ENCODE results near the gene ALOX5AP. TPM values are rescaled to one million over a fixed set of nuclear protein-coding genes. Genes with fewer than 3 reads are reported as not detected.

The ALOX5AP gene
- polyA plus RNA-seq, 3 donors, result 84.4 to 269 (median 220) TPM

- intact Hi-C loops (cut with micrococcal nuclease), result loop anchor here in 1 of 2 donors (5.0 kb wide), 1 partner anchor 47 kb away; no protein-coding TSS in a partner anchor
- Histone ChIP-seq H2AFZ (ENCODE audit: insufficient read depth, low read depth, low read length, poor library complexity, severe bottlenecking) (no peak overlapping the region), H3K4me1 (ENCODE audit: control insufficient read depth in 1 of 2, insufficient read depth in 2 of 2, low read length in 2 of 2) (peaks cover 72 to 86% of the 10 kb centered on the region in 2 donors), H3K9ac (ENCODE audit: insufficient read depth, low read length, poor library complexity, severe bottlenecking) (no peak overlapping the region), H3K27ac (ENCODE audit: low read depth in 1 of 2, low read length in 2 of 2) (peak overlapping the region in 1 of 2 donors; percentile 42), H3K4me2 (replicated peaks; ENCODE audit: extremely low read depth, low read length, poor library complexity, severe bottlenecking) (peak overlapping the region; percentile 6), H3K4me3 (replicated peaks in 1 of 3; ENCODE audit: low read depth in 2 of 3, low read length in 3 of 3) (peak overlapping the region in 1 of 3 experiments; percentile 1), H3K27me3 (ENCODE audit: control insufficient read depth in 2 of 2, insufficient read depth in 2 of 2, low read length in 2 of 2) (peaks cover 38 to 50% of the 10 kb centered on the region in 2 donors), H3K9me3 (replicated peaks in 1 of 2; ENCODE audit: control insufficient read depth in 1 of 2, insufficient read depth in 1 of 2, low read length in 2 of 2) (no peaks in the 10 kb centered on the region), H3K36me3 (replicated peaks in 1 of 2; ENCODE audit: control insufficient read depth in 1 of 2, insufficient read depth in 2 of 2, low read length in 2 of 2) (no peaks in the 10 kb centered on the region), H4K20me1 (ENCODE audit: insufficient read depth, low read length) (peaks cover 4% of the 10 kb centered on the region), H3K79me2 (ENCODE audit: insufficient read depth, low read length) (no peaks in the 10 kb centered on the region)
- peak; percentile 86 to 87 (median 86) for DNase-seq
- Mint-ChIP-seq H3K36me3 (peaks cover 12 to 25% of the 10 kb centered on the region in 2 donors), H3K27ac (peak overlapping the region in 6 of 7 donors; percentile 83 to 93 (median 87)), H3K27me3 (ENCODE audit: low read depth in 3 of 3) (peaks cover 45 to 62% (median 55%) of the 10 kb centered on the region in 3 donors), H3K9me3 (peaks cover 0 to 9% (median 2%) of the 10 kb centered on the region in 7 donors), H3K4me1 (peaks cover 89% of the 10 kb centered on the region), H3K4me3 (peak overlapping the region in 1 of 2 donors; percentile 84)
- no peak for TF ChIP-seq CTCF (IDR thresholded peaks at IDR 0.05)
- 48% methylated on average over 4 of the region's 9 CpGs for WGBS (ENCODE audit: insufficient coverage)
These were observed 16.4 kb upstream of the ALOX5AP start for GRCh38 chr13:30718661-30719524.

GRCh38 chr13:30719525-30719914, 15.8 kb upstream of the ALOX5AP start:
- peaks cover 12 to 27% of the 10 kb centered on the region in 2 donors for H3K36me3 Mint-ChIP-seq
- H4K20me1 ChIP-seq (ENCODE audit: insufficient read depth, low read length), result peaks cover 4% of the 10 kb centered on the region
- H3K9me3 Mint-ChIP-seq, result peaks cover 0 to 9% (median 2%) of the 10 kb centered on the region in 7 donors
- H3K27ac Mint-ChIP-seq, result peak overlapping the region; percentile 4 to 93 (median 83)
- H2AFZ ChIP-seq (ENCODE audit: insufficient read depth, low read depth, low read length, poor library complexity, severe bottlenecking), result no peak overlapping the region
- no CpG with 5 or more reads among the region's 4 CpGs for WGBS (ENCODE audit: insufficient coverage)
- H3K9me3 ChIP-seq (replicated peaks in 1 of 2; ENCODE audit: control insufficient read depth in 1 of 2, insufficient read depth in 1 of 2, low read length in 2 of 2), result no peaks in the 10 kb centered on the region
- H3K4me2 ChIP-seq (replicated peaks; ENCODE audit: extremely low read depth, low read length, poor library complexity, severe bottlenecking), result peak overlapping the region; percentile 6
- H3K4me3 Mint-ChIP-seq, result peak overlapping the region in 1 of 2 donors; percentile 84
- H3K4me3 ChIP-seq (replicated peaks in 1 of 3; ENCODE audit: low read depth in 2 of 3, low read length in 3 of 3), result peak overlapping the region in 1 of 3 experiments; percentile 1
- no peak overlapping the region for H3K9ac ChIP-seq (ENCODE audit: insufficient read depth, low read length, poor library complexity, severe bottlenecking)
- H3K4me1 ChIP-seq (ENCODE audit: control insufficient read depth in 1 of 2, insufficient read depth in 2 of 2, low read length in 2 of 2), result peaks cover 66 to 80% of the 10 kb centered on the region in 2 donors
- peaks cover 45 to 56% of the 10 kb centered on the region in 2 donors for H3K27me3 ChIP-seq (ENCODE audit: control insufficient read depth in 2 of 2, insufficient read depth in 2 of 2, low read length in 2 of 2)
- no peak for DNase-seq
- intact Hi-C loops (cut with micrococcal nuclease), result loop anchor here in 1 of 2 donors (5.0 kb wide), 1 partner anchor 47 kb away; no protein-coding TSS in a partner anchor
- H3K36me3 ChIP-seq (replicated peaks in 1 of 2; ENCODE audit: control insufficient read depth in 1 of 2, insufficient read depth in 2 of 2, low read length in 2 of 2), result no peaks in the 10 kb centered on the region
- peaks cover 83% of the 10 kb centered on the region for H3K4me1 Mint-ChIP-seq
- no peaks in the 10 kb centered on the region for H3K79me2 ChIP-seq (ENCODE audit: insufficient read depth, low read length)
- no peak for TF ChIP-seq CTCF (IDR thresholded peaks at IDR 0.05)
- H3K27ac ChIP-seq (ENCODE audit: low read depth in 1 of 2, low read length in 2 of 2), result peak overlapping the region in 1 of 2 donors; percentile 42
- peaks cover 50 to 65% (median 61%) of the 10 kb centered on the region in 3 donors for H3K27me3 Mint-ChIP-seq (ENCODE audit: low read depth in 3 of 3)
